NK-92 (cell line): ENCODE measurements around the gene A1CF.
"Not testable (repeated sequence)": the region's sequence is repeated elsewhere in the genome, so short reads cannot be mapped to it uniquely, and the experiment has no call there.

Source experiments
- DNase-seq: peaks from one replicate; lab custom pipeline; 2025; ENCODE audit not compliant: unreplicated experiment; lab: John Stamatoyannopoulos, UW

A1CF gene

GRCh38 chr10:50885097-50885859 lies at the start of gene A1CF:
A1CF (minus strand) TSS chr10:50885627; CDS start chr10:50859940, 25,687 bp downstream.
- no peak for DNase-seq

- no peak for DNase-seq
Observed at GRCh38 chr10:50931948-50932431, 46.6 kb upstream of the A1CF start.

- no peak for DNase-seq
Observed at GRCh38 chr10:50929670-50930069, 44.2 kb upstream of the A1CF start.

DNA sequence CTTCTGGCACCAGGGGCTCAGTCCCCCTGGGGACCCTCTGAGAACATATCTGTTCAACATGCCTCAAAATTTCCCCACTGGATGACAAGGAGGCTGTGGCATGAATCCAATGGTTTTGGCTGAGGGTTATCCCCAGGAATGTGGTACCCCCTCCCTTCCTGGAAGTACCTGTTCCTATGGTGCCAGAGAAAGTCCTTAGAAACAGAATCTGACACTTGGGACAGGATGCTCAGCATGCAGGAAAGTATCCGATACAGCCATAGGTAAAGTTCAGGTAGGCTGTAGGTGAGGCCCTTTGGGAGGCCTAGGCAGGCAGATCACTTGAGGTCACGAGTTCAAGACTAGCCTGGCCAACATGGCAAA lies 42.7 kb upstream of the A1CF start:
- no peak for DNase-seq

GRCh38 chr10:50927522-50928189 lies 42.2 kb upstream of the A1CF start:
- no peak for DNase-seq

DNA sequence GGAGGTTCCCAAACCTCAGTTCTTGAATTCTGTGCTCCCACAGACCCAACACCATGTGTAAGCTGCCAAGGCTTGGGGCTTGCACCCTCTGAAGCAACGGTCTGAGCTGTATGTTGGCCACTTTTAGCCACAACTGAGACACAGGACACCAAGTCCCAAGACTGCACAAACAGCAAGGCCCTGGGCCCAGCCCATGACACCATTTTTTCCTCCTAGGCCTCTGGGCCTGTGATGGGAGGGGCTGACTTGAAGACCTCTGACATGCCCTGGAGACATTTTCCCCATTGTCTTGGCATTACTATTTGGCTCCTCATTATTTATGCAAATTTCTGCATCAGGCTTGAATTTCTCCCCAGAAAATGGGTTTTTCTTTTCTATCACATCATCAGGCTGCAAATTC lies 38.0 kb upstream of the A1CF start:
- DNase-seq, result not testable (repeated sequence)

- DNase-seq, result no peak
Observed at GRCh38 chr10:50919010-50919409, 33.6 kb upstream of the A1CF start.

GRCh38 chr10:50918529-50918928 lies 33.1 kb upstream of the A1CF start:
- DNase-seq, result no peak

DNA sequence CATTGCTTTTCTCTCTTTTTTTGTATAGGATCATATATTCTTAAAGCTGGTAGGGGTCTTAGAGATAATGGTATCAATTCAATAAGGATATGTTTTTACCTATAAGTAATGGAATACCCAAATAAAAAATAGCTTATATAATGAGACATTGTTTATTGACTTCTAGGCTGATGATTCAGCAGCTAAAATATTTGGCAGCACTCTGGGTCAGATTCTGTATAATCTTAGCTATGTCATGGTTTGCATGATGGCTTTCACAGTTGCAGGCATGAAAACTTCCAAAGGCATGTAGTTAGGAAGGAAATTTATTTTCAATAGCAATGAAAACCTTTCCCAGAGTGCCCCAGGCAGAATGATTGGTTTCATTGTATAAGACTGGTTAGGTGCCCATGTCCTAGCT lies 32.1 kb upstream of the A1CF start:
- DNase-seq, result no peak

- no peak for DNase-seq
Observed at GRCh38 chr10:50909334-50910014, 24.0 kb upstream of the A1CF start.

DNA sequence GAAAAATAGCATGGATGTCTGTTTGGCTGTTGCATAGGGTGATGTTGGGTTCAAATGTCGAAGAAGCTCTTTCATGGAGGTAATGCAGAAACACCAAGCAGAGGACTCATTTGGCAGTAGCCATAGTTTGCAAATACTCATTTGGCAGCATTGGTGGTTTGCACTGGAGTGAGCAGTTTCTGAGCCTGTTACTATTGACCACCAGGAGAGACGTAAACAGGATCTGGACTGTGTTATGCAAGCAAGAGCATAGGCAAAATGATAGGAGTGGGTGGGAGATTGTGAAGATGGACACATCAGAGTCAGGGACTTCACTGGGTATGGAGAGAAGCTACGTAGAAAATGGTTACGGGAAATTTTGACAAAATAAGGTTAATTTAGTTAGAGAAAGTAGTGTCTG lies 22.9 kb upstream of the A1CF start:
- DNase-seq, result no peak

- not testable (repeated sequence) for DNase-seq
Observed at GRCh38 chr10:50905797-50906196, 20.4 kb upstream of the A1CF start.

DNA sequence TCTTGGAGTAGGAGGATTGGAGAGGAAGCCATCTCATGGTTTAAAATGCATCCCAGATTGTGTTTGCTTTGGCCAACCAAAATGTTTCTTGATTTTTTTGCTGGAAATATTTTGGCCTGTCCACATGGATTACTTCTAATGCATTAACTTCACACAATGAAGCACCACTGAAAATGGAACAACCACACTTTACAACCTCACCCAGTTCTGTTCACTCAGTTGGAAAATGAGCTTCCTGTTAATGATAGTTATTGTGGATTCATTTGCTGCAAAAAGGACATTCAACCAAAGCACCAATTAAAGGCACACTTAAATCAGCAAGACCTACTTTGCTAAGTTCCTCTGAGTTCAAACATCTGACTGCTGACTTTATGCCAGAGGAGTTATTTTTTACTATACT lies 11.3 kb upstream of the A1CF start:
- no peak for DNase-seq

GRCh38 chr10:50894312-50894711 lies 8.9 kb upstream of the A1CF start:
- DNase-seq, result no peak

DNA sequence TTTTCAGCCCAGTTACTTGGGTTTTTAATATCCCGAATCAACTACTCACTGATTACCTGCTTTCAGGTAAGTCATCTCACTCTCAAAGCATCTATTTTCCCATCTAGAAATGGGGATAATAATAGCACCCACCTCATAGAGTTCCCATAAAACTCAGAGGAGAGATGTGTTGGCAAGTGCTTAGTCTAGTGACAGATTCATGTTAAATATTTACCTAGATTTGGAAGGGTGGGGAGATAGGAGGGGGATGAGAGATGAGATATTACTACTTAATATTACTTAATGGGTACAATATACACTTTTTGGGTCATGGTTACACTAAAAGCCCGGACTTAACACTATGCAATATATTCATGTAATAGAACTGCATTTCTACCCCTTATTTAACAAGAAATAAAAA lies 7.0 kb upstream of the A1CF start:
- DNase-seq, result no peak

DNA sequence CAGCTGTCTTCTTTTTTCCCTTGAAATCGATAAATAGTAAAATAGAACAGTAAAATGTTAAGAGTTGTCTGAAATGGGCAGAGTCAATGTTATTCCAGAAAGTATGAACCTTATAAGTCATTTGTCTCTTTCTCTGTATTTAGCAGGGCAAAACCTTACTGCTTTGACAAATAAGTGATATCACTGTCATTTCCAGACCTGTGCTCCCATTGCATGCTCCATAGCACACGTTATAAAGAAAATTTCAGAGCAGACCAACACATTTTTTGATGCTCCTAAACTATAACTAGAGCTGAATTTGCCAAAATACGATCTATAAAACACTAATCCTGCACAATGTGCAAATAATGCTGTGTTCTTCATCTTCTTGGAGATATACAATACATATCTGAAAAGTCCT lies 1.1 kb downstream of the A1CF start:
- no peak for DNase-seq

GRCh38 chr10:50883629-50884028 lies 1.8 kb downstream of the A1CF start:
- DNase-seq, result no peak

GRCh38 chr10:50882540-50882983 lies 2.9 kb downstream of the A1CF start:
- DNase-seq, result no peak

DNA sequence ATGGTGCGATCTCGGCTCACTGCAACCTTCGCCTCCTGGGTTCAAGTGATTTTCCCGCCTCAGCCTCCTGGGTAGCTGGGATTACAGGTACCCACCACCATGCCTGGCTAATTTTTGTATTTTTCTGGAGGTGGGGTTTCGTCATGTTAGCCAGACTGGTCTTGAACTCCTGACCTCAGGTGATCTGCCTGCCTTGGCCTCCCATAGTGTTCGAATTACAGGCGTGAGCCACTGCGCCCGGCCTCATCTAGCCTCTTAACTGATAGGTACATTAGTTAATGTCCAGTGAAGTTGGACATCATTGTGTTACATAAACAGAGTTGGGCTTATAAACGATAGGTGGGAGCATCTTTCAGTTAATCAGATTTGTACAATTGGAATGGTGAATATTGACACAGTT lies 4.4 kb downstream of the A1CF start:
- not testable (repeated sequence) for DNase-seq

DNA sequence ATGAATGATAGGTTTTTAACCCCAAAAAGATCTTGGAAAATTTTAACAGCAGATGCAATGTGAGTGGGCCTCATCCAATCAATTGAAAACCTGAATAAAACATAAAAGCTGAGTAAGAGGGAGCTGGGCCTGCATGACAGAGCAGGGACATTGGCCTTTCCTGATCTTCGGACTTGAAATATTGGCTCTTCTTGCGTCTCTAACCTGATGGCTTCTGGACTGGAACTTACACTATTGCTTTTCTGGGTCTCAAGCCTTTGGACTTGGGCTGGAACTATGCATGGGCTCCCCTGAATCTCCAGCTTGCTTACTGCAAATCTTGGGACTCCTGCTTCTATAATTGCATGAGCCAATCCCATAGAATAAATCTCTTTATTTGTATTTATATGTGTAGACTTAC lies 9.0 kb downstream of the A1CF start:
- no peak for DNase-seq

- no peak for DNase-seq
Observed at GRCh38 chr10:50874723-50875122, 10.7 kb downstream of the A1CF start.

- DNase-seq, result no peak
Observed at GRCh38 chr10:50866317-50866716, 19.1 kb downstream of the A1CF start.
